Spleen (tissue), 7 donors: ENCODE results near the gene CCL2.
"Not testable (repeated sequence)": the region's sequence is repeated elsewhere in the genome, so short reads cannot be mapped to it uniquely, and the experiment has no call there.

Source experiments
- CTCF ChIP-seq, 11 experiments: fragments of 200-600 bp in 7 of 11; fragments of 450-650 bp in 4 of 11; sonication (generic) in 4 of 11; IDR thresholded peaks in 8 of 11; conservative IDR thresholded peaks in 3 of 11; 1 replicate in 7 of 11; 2 replicates in 4 of 11; pipeline versions ENCODE4 v1.4.0 to v1.8.0; 2016 to 2021; ENCODE audit warnings: antibody characterized with exemption in 11 of 11, inconsistent platforms in 4 of 11, mild to moderate bottlenecking in 1 of 11
- POLR2A ChIP-seq, 3 donors: fragments of 450-650 bp; IDR thresholded peaks; one replicate each; pipeline ENCODE4 v1.5.1; 2017; ENCODE audit warnings: antibody characterized with exemption in 3 of 3, mild to moderate bottlenecking in 1 of 3
- POLR2AphosphoS5 ChIP-seq, 3 donors: sonication (generic); formaldehyde crosslinking; IDR thresholded peaks; one replicate each; pipeline ENCODE4 v1.5.1; 2017; ENCODE audit warnings: antibody characterized with exemption in 3 of 3
- donor health status: DM: no; HTN: no; CAD: no; lungs with moderate emphysema.
- donor health status: DM: no; HTN: no; CAD: no.
- donor health status: DM: no; HTN: no; CAD: no.

- not testable (repeated sequence) for TF ChIP-seq CTCF (IDR thresholded peaks at IDR 0.05 in 8 of 11, conservative IDR thresholded peaks at IDR 0.05 in 3 of 11); POLR2AphosphoS5 (IDR thresholded peaks at IDR 0.05); POLR2A (IDR thresholded peaks at IDR 0.05)
Observed at GRCh38 chr17:34227293-34227692, 27.8 kb upstream of the CCL2 start.
